GM18526 (cell line): ENCODE results near the gene SNX13.

Source experiments
- POLR2A ChIP-seq: IDR thresholded peaks from 3 replicates; pipeline ENCODE4 v1.6.1; 2011; ENCODE audit not compliant: insufficient read length; ENCODE audit errors: extremely low read depth

SNX13 gene

GRCh38 chr7:17903337-17903736 is 37.0 kb downstream of the SNX13 start:
- no peak for TF ChIP-seq POLR2A

- no peak for TF ChIP-seq POLR2A
Measured at GRCh38 chr7:17902599-17902998, 37.7 kb downstream of the SNX13 start.

- no peak for TF ChIP-seq POLR2A
Measured at GRCh38 chr7:17900464-17900863, 39.8 kb downstream of the SNX13 start.

- TF ChIP-seq POLR2A: no peak
Measured at GRCh38 chr7:17898111-17898510, 42.2 kb downstream of the SNX13 start.

GRCh38 chr7:17887286-17887685 is 53.0 kb downstream of the SNX13 start:
- TF ChIP-seq POLR2A: no peak

- TF ChIP-seq POLR2A: no peak
Measured at GRCh38 chr7:17882685-17883084, 57.6 kb downstream of the SNX13 start.

GRCh38 chr7:17879075-17879661 is 61.1 kb downstream of the SNX13 start:
- no peak for TF ChIP-seq POLR2A

- no peak for TF ChIP-seq POLR2A
Measured at GRCh38 chr7:17878627-17879026, 61.7 kb downstream of the SNX13 start.

GRCh38 chr7:17871815-17872533 is 68.3 kb downstream of the SNX13 start:
- no peak for TF ChIP-seq POLR2A

GRCh38 chr7:17870406-17870805 is 69.9 kb downstream of the SNX13 start:
- TF ChIP-seq POLR2A: no peak

- no peak for TF ChIP-seq POLR2A
Measured at GRCh38 chr7:17863809-17864143, 76.5 kb downstream of the SNX13 start.

GRCh38 chr7:17863095-17863808 is 77.0 kb downstream of the SNX13 start:
- TF ChIP-seq POLR2A: no peak

- TF ChIP-seq POLR2A: no peak
Measured at GRCh38 chr7:17856251-17856650, 84.0 kb downstream of the SNX13 start.

- TF ChIP-seq POLR2A: no peak
Measured at GRCh38 chr7:17855202-17855601, 85.1 kb downstream of the SNX13 start.

GRCh38 chr7:17854261-17855047 is 85.8 kb downstream of the SNX13 start:
- TF ChIP-seq POLR2A: no peak

GRCh38 chr7:17852361-17852760 is 87.9 kb downstream of the SNX13 start:
- no peak for TF ChIP-seq POLR2A
